GM19395 (cell line): ENCODE data around the gene GRM7.

Source experiments
- ATAC-seq: cut with Tn5 transposase; IDR thresholded peaks from one replicate; pipeline ENCODE4 v1.9.1; 2021; ENCODE audit warnings: mild to moderate bottlenecking, moderate library complexity; ENCODE audit not compliant: unreplicated experiment

The GRM7 gene

DNA sequence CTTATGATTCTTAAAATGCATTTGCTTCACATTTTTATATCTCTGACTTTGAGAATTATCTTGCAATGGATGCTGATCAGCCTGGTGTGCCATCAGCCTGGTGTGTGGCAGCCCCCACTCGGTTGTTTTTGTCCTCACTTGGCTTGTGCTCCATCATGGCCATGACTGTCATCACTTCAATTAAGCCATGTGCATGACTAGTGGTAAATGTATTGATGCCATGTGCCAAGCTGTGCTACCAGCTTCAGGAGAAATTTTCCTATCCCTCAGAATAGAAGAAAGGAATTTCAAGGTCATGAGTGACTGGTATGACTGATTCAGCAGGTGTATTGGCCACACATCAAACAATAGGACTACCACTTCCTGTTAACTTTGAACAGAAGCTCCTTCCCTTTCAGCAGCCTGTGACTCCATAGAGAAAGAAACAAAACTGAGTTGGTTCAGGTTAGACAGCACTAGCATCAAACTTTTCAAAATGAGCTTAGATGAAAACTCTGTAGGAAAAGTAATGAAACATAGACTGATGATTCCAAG is 251.7 kb downstream of the GRM7 start:
- no peak for ATAC-seq

DNA sequence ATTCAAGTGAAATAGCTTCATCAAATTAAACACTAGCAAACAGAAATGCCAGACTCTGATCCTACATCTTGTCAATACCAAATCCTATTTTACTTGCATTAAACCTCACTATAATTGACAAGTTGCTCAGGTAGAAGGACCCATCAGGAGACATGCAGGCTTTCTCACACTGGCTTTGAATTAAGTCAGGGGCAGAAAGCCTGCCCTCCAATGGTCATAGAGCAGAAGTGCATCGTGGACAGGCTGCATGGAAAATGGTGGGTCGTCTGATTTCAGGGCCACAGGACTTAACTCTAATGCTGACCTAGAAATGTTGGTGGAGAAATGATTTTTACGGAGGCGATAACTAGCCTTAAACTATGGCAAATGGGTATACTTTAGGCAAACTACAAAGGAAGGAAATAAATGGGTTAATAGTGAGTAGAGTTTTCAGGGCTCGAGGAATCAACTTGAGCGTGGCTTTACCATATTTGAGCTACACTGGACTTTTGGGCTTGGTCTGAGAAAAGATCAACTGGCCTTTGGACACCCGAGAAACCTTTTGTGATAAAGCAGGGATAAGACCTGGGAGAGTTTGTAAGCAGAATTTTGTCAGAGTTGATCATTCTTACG is 283.9 kb downstream of the GRM7 start:
- peak; percentile 60 for ATAC-seq

DNA sequence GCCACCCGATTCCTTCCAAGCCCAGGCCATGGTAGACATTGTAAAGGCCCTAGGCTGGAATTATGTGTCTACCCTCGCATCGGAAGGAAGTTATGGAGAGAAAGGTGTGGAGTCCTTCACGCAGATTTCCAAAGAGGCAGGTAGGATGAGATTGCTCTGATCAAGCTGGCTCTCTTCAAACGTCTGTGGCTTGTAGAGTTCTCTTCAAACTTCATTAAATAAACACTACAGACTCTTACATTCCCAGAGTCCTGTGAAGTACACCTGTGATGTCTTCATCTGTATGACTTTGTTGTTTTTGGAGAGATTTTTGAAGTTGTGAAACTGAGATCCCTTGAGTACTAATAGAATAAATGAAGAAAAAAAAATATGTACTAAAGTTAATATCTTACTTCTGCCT is 285.6 kb downstream of the GRM7 start:
- ATAC-seq = no peak

DNA sequence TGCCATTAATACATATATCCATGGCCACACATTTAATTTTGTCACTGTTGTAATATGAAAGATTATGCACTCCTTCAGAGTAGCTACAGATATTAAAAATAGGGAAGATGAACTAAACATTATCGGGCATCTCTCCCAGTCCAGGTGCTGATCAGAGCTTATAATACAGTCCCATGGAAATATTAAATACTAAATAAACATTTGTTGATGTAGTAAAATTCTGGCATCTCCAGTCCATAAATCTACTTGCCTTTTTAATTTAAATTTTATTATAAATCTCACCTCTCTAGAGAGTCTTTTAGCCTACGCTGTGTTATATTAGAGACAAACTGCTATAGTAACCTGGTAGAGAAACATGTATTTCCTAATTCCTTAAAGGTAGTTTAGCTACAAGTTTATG is 297.6 kb downstream of the GRM7 start:
- ATAC-seq = no peak

DNA sequence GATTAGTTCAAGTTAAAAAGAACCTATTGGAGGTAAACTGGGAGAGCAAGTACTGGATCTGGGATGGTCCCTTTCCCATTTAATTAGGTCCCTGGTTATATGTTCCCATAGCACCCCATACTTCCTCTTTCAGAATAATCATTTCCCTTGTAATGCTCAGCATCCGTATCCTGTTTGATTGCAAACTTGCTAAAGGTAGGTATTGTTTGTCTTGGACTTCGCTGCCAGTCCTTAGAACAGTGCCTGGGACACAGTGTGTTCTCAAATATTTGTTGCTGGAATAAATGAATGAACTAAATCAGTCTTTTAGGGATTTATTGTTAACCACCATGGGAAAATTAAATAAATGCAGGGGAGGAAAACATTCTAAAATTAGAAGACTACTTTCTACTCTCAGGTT is 299.8 kb downstream of the GRM7 start:
- ATAC-seq = no peak

DNA sequence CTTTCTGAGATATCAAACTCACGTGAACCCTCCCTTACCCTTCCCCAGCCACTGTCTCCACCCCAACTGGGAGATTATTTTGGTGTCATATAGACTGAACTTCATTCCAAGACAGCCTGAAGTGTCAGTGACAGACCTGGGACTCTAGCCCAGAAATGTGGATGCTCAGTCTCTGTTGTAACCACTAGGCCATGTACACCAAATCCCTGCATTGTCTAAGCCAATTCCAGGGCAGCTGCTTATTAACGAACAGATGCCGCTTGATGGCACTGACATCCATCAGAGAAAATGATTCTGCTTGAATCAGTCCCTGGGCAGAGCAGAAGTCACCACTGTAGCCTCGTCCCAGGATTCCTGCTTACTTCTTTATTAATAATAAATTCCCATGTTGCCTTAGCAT is 305.5 kb downstream of the GRM7 start:
- ATAC-seq = no peak

DNA sequence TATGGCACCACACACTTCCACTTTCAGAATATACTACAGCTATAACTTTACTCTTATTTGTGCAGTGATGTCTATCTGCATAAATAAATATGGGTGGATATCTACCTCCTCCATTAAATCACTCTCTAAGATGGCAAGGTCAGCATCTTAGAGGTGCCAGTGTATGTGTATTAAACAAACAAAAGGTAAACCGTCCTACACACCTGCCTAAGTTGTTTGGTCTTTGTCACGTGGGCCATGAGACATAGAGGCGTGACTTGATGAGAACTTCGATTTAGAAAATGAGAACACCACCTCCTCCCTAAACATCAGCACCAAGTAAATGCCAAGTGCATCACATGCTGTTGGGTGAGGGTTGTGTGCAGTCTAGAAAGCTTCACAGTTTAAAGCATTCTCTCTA is 310.6 kb downstream of the GRM7 start:
- no peak for ATAC-seq

DNA sequence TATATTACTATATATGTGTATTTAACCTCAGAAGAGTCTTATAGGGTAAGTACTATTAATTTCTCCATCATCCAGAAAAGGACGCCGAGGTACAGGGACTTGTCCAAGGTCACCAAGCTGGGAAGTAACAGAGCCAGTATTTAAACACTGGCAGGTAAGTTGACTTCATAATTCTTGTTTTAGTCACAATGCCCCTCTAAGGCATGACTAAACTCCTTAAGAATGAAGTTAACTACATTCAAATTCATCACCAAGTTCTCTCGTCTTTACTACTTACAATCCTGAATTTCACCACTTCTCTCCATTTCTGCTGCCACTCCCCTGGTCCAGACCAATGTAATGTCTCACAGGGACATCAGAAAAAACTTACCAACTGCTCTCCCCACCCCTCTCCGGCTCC is 312.1 kb downstream of the GRM7 start:
- no peak for ATAC-seq

DNA sequence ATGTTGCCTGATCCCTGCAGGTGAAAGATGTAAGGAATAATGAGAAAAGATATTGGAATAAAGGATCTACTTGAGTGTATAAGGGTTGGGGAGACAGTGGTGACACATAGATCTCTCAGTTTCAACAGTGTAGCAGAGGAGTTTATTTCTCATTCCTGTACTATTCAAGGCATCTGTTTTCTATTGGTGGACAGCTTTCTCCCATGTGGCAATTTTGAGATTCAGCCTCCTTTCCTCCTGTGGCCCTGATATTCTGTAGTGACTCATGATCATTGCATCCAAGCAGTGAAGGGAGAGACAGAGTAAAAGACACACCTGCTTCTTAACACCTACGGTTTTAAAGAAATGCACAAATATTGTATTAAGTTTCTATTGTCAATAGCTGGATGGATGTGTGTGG is 327.6 kb downstream of the GRM7 start:
- no peak for ATAC-seq

DNA sequence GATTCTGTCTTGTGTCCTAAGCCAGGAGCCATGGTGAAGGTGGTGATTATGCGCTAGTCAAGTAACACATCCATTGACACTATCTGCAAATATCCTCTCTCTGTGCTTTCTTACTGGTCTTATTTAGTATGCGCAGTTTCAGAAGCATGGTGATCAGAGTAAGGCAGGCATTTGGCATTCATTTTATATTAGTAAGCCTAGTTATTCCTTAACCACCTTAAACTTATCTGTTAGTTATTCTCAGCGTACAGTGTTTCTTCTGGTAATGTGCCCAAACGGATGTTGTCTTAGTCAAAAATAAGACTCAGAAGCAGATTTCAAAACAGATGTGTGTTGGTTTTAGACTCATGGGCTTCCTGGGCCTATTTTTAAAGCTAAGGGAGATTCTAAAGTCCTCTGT is 329.2 kb downstream of the GRM7 start:
- no peak for ATAC-seq

DNA sequence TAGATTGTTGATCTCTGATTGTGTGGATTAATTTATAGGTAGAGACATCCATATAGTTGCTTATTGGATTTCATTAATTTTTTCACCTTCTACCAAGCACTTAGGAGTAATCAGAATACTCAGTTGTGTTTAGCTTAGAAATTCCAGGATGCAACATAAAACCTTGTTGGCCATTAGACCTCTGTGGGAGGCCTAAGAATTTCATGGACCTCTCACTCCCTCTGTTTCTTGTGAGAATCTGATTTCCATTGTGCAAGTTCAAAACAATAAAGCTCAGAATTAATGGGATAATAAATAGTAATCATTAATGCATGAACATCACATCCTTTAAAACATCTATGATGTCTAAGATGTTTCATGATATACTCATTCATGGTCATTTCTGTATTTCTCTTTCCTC is 332.4 kb downstream of the GRM7 start:
- no peak for ATAC-seq

DNA sequence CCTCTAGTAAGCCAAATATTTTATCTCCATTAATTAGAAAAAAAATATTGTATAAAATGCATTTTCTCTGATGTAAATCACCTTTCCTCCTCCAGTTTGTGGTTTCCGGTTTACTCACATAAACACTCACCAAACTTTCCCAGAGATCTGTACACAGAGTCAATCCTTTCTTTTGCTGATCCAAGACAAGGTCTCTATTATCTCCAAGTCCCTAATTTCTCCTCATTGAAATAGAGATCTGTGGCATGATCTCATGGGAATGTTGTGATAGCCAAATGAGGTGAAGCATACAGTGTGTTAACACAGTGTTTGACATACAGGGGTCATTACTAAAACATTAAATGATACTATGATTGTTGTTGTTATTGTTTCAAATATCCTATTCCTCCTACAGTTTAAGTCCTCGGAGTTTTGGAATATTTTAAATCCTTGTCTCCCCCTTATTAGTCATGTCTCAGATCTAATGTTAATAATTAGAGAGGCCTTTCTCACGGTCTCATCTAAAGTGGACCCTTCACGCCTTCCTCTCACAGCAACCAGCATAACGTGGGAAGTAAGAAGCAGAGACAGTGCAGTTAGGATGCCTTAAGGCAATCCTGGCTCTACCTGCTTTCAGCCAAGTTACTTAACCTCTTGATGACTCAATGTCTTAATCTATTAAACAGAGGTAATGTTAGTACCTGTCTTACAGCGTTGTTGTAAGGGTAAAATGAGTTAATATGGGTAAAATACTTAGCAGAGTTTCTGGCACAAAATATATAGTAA is 333.3 kb downstream of the GRM7 start:
- no peak for ATAC-seq

DNA sequence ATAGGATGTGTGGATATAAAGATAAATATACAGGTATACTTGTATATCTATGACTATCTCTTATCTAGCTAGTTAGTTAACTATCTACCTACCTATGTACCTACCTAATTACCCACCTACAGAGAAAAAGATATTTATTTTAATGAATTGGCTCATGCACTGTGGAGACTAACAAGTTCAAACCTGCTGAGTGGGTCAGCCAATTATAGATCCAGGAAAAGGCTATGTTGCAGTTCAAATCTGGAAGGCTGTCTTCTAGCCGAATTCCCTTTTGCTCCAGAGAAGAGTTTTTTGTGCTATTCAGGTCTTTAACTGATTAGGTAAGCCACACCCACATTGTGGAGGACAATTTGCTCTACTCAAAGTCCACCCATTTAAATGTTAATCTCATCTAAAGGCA is 335.0 kb downstream of the GRM7 start:
- no peak for ATAC-seq

DNA sequence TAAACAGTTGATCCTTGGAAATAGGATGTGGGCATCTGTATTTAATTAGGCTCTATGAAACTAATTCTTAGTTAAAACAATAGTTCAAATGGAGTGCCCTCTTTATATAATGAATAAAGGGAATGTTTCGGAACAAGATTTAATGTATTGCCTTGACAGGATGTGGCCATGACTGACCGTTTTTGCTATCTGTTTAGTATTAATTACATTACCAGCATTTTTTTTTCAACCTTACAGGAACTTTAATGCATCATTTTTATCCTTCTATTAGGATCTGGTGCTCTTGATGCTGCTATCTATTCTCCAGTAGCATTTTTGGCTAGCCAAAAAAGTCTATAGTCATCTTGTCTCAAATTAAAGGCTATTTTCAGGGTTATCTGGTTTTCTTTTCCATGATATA is 340.9 kb downstream of the GRM7 start:
- ATAC-seq = no peak

DNA sequence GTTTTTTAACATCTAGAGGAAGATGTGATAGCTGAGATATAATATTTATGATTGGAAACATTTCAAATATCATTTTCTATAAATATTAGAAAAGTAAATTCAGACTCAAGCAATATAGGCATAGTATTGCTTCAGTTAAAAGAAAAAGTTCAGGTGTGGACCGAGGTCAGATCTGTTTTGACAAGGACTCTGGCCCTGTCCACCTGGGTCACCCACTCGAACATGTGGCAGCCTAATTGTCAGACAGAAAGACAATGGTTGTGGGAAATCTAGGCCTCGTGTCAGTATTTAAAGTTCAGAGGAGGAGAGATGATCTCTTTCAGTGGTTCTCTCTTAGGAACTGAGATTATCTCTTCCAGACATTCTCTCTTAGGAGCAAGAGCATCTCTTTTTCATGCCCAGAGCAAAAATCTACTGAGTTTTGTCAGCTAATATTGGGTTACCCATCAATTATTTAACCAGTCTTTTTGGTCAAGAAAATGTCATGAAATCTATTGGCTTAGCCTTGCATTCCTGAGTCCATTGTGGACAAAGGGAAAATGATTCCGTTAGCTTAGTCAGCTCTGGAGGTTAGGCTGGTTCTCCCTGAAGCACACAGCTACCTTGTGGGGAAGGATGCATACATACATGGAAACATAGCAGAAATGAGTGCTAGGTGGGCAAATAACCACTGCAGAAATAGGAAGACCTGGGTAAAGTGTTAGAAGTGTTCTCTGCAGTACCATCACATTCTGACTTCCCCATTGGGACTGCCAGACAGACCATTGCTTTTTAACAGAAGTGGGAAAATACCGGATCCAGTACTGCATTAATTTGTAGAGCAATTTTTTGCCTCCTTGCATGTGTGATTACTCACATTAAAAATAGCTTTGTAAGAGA is 343.3 kb downstream of the GRM7 start:
- ATAC-seq = peak; percentile 46

DNA sequence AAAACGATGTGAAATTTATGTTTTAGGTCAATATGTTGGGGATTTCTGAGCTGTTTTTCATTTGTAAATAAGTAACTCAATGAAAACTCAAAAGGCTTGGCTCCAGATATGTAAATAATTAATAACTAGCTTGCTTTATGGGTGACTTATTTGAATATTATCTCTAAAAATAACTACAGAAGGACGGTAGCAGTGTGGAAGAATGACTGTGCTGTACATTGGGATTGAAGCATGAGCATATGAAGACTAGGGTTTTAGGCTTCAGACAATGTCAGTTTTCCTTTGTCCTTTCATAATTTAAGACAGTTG is 343.9 kb downstream of the GRM7 start:
- peak; percentile 57 for ATAC-seq

DNA sequence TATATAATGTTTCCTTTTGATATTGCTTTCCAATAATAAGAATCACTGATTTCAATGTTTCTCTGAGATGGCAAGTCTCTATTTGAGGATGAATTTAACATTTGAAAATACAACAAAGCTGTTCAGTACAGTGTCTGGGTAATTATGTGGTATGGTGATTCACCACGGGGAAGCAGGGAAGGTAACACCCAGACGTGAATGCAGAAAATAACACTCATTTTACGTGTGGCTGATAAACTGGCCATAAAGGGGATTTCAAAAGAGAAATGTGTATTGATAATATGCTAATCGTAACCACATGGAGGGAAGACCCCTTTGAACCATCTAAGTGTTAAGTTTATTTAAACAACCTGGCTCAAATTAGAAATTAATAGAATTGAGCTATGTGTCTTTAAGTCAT is 344.6 kb downstream of the GRM7 start:
- peak; percentile 42 for ATAC-seq

DNA sequence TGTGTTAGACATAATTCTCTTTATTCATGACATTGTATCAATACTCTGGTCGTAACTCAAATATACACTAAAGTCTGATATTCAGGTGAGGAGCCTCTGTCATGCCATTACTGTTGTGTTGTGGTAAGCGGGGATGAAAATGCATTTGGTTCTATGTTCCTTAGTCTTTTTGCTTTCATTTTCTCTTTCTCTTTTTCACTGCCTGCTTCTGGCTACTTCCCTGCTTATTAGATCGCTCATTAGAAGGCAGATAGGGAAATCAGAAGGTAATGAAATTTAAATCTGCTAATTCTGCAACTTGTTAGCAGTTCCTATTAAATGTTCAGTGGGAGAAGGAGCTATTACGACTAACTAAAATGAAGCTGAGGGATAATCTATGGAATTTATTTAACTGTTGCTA is 345.0 kb downstream of the GRM7 start:
- ATAC-seq = peak; percentile 71

DNA sequence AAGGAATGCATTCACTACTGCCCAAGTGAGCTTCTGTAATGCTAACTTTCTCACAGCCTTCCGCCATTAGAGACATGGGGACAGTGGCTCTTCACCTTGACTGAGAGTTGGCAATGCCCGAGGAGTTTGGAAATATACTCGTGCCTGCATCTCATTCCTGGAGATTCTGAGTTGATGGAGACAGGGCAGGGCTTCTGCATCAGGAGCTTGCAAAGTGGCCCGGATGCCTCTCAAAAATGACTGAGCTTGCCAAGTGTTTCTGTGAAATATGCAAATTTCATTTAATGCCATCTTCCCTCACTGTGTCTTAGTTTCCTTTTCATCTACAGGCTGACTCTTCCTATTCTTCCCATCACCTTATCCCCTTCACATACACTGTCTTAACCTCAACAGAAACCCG is 346.2 kb downstream of the GRM7 start:
- ATAC-seq = no peak

DNA sequence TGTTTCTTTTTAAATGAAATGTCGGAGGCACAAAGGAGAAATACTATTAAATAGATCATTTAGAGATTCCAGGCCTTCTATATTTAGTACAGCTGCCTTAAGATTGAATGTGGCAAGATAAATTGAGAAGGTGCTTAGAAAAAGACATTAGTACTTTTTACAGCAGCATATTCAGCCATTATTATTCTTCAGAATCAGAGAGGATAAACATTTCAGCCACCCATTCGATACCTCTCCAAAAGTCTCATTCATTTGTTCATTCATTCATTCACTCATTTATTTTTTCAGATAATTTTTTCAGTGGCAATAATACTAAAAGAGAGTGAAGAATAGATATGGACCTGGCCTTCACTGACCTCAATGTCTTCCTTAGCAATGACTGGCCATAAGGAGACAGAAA is 347.0 kb downstream of the GRM7 start:
- ATAC-seq = no peak

DNA sequence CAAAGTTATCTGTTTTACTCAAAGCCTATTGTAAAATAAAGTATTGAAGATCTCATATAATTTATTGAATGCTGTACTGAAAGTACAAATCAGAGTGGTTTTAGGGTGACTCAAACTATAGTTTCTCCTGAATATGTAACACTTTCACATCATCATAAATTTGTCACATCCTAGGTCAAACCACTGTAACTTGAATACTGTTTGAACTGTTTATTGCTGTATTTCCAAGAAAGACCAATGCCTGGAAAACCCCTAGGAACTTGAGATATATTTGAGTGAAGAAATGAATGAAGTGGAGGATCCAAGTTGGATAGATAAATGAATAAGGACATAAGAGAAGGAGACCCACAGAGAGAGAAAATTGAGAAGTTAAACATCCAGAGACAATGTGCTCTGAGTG is 348.2 kb downstream of the GRM7 start:
- ATAC-seq = no peak

DNA sequence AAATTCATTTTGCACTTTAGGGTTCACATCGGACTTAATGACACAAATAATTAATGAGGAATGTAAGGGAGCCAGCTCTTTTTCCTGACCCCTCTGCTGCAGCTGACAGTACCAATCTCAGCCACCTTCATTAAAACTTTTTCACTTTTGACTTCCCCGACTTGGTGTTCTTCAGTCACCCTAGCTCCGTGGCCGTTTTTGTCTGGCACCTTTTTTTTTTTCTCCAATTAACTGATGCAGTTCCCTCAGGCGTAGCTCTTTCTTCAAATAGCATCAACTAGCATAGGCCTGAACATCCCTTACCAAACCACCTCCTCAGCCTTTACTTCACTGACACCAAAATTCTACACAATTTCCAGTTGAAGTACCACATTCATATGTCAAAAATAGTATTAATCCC is 350.8 kb downstream of the GRM7 start:
- no peak for ATAC-seq
